GM18870 (cell line): ENCODE data around the gene ZDHHC19.
"Not testable (repeated sequence)": the region's sequence is repeated elsewhere in the genome, so short reads cannot be mapped to it uniquely, and the experiment has no call there.

ENCODE experiments used
- ATAC-seq: cut with Tn5 transposase; IDR thresholded peaks from one replicate; pipeline ENCODE4 v1.9.1; 2021; ENCODE audit warnings: moderate library complexity; ENCODE audit not compliant: unreplicated experiment

Gene ZDHHC19

GRCh38 chr3:196210673-196211556 is at the start of gene ZDHHC19:
TSS of gene ZDHHC19 (minus strand) at chr3:196211400. CDS start at chr3:196211315, 85 bp downstream.
- no peak for ATAC-seq

- no peak for ATAC-seq
Measured at GRCh38 chr3:196260784-196261183, 49.6 kb upstream of the ZDHHC19 start.

GRCh38 chr3:196255776-196256175 is 44.6 kb upstream of the ZDHHC19 start:
- no peak for ATAC-seq

- ATAC-seq, result no peak
Measured at GRCh38 chr3:196254376-196255283, 43.4 kb upstream of the ZDHHC19 start.

- ATAC-seq, result no peak
Measured at GRCh38 chr3:196251918-196252317, 40.7 kb upstream of the ZDHHC19 start.

GRCh38 chr3:196246612-196247308 is 35.6 kb upstream of the ZDHHC19 start:
- ATAC-seq, result no peak

GRCh38 chr3:196244166-196244565 is 33.0 kb upstream of the ZDHHC19 start:
- not testable (repeated sequence) for ATAC-seq

- no peak for ATAC-seq
Measured at GRCh38 chr3:196241704-196242103, 30.5 kb upstream of the ZDHHC19 start.

GRCh38 chr3:196240424-196240823 is 29.2 kb upstream of the ZDHHC19 start:
- no peak for ATAC-seq

GRCh38 chr3:196238612-196239560 is 27.7 kb upstream of the ZDHHC19 start:
- no peak for ATAC-seq

- ATAC-seq, result no peak
Measured at GRCh38 chr3:196237203-196237602, 26.0 kb upstream of the ZDHHC19 start.

- ATAC-seq, result no peak
Measured at GRCh38 chr3:196236223-196236622, 25.0 kb upstream of the ZDHHC19 start.

- ATAC-seq, result no peak
Measured at GRCh38 chr3:196235452-196236122, 24.4 kb upstream of the ZDHHC19 start.

- ATAC-seq, result no peak
Measured at GRCh38 chr3:196232882-196233251, 21.7 kb upstream of the ZDHHC19 start.

- no peak for ATAC-seq
Measured at GRCh38 chr3:196232154-196232881, 21.1 kb upstream of the ZDHHC19 start.

- ATAC-seq, result no peak
Measured at GRCh38 chr3:196227629-196228493, 16.7 kb upstream of the ZDHHC19 start.

GRCh38 chr3:196227121-196227561 is 15.9 kb upstream of the ZDHHC19 start:
- no peak for ATAC-seq
